Endodermal cell (in vitro differentiated cells): ENCODE measurements around the gene PLAAT3. TPM values are rescaled to one million over a fixed set of nuclear protein-coding genes. Genes with fewer than 3 reads are reported as not detected.
"Not testable (repeated sequence)": the region's sequence is repeated elsewhere in the genome, so short reads cannot be mapped to it uniquely, and the experiment has no call there.

Experiments
- DNase-seq: peaks from one replicate; pipeline ENCODE4 v3.0.0-alpha.2; 2017
- H3K27ac ChIP-seq: 2 replicates; pipeline ENCODE4 v1.5.1; 2013; ENCODE audit warnings: mild to moderate bottlenecking, low read depth, low read length, moderate library complexity
- H3K27me3 ChIP-seq: 2 replicates; pipeline ENCODE4 v1.6.1; 2013; ENCODE audit warnings: mild to moderate bottlenecking, low read length, moderate library complexity; ENCODE audit not compliant: insufficient read depth, control insufficient read depth, poor library complexity, severe bottlenecking
- H3K36me3 ChIP-seq: 2 replicates; pipeline ENCODE4 v1.7.0; 2013; ENCODE audit warnings: mild to moderate bottlenecking, low read length, moderate library complexity; ENCODE audit not compliant: control insufficient read depth, insufficient read depth
- H3K4me1 ChIP-seq: one replicate; pipeline ENCODE4 v1.7.0; 2013; ENCODE audit warnings: low read length; ENCODE audit not compliant: control insufficient read depth, insufficient read depth
- H3K4me3 ChIP-seq: 2 replicates; pipeline ENCODE4 v1.5.1; 2013; ENCODE audit warnings: mild to moderate bottlenecking, low read length, moderate library complexity
- H3K9ac ChIP-seq: 2 replicates; pipeline ENCODE4 v1.6.1; 2013; ENCODE audit warnings: mild to moderate bottlenecking, low read length, moderate library complexity; ENCODE audit not compliant: poor library complexity, severe bottlenecking; ENCODE audit errors: extremely low read depth
- H3K9me3 ChIP-seq: 2 replicates; pipeline ENCODE4 v1.6.1; 2013; ENCODE audit warnings: mild to moderate bottlenecking, low read length, moderate library complexity; ENCODE audit not compliant: control insufficient read depth
- H3K27ac Mint-ChIP-seq: 2 replicates; pipeline ENCODE4 v1.8.0; 2020; ENCODE audit warnings: mixed read lengths
- H3K27me3 Mint-ChIP-seq: 2 replicates; pipeline ENCODE4 v1.8.0; 2021; ENCODE audit warnings: mild to moderate bottlenecking, mixed read lengths; ENCODE audit not compliant: insufficient read depth
- H3K36me3 Mint-ChIP-seq: 2 replicates; pipeline ENCODE4 v1.8.0; 2020; ENCODE audit warnings: low read depth, mixed read lengths
- H3K4me1 Mint-ChIP-seq: 2 replicates; pipeline ENCODE4 v1.8.0; 2020; ENCODE audit warnings: mixed read lengths
- H3K4me3 Mint-ChIP-seq: 2 replicates; pipeline ENCODE4 v1.8.0; 2020; ENCODE audit warnings: mild to moderate bottlenecking, moderate library complexity, mixed read lengths
- H3K9me3 Mint-ChIP-seq: 2 replicates; pipeline ENCODE4 v1.8.0; 2020; ENCODE audit warnings: mild to moderate bottlenecking, mixed read lengths
- WGBS, 2 experiments: methylation state at CpG; one replicate each; pipeline versions ENCODE4 v1.1.5 to v1.1.7; 2013; ENCODE audit warnings: missing lambda C conversion rate in 2 of 2, mixed read lengths in 1 of 2; ENCODE audit not compliant: insufficient coverage in 1 of 2, insufficient read length in 1 of 2; 5-methylcytosine and 5-hydroxymethylcytosine counted together
- total RNA-seq, 2 donors: library from RNA; stranded (reverse); fragmentation: NEBNext Ultra II Directional in 1 of 2; extraction: Animal tissue kit (Norgen Biotek cat#: 25700) in 1 of 2; gene quantifications; 2 replicates in 1 of 2; 3 replicates in 1 of 2; pipeline ENCODE4 v1.2.1, GENCODE V29; 2021
- TF ChIP-seq, protein P1 (sequence below): fragments of 200-600 bp; sonication (generic); conservative IDR thresholded peaks from 2 replicates; pipeline ENCODE4 v1.5.0; 2021; ENCODE audit warnings: antibody characterized with exemption, mild to moderate bottlenecking

PLAAT3 gene
- total RNA-seq, 2 donors from 2014 or later: 33.5 to 45.9 TPM

- Histone ChIP-seq H3K36me3 (no peaks in the 10 kb centered on the region), H3K27ac (no peak overlapping the region), H3K4me3 (peak overlapping the region; percentile 77), H3K9ac (peak overlapping the region; percentile 54), H3K9me3 (no peaks in the 10 kb centered on the region), H3K4me1 (peaks cover 11% of the 10 kb centered on the region), H3K27me3 (no peaks in the 10 kb centered on the region)
- H3K36me3 Mint-ChIP-seq: peaks cover 4% of the 10 kb centered on the region
- DNase-seq: peak; percentile 69
- TF ChIP-seq, protein P1, sequence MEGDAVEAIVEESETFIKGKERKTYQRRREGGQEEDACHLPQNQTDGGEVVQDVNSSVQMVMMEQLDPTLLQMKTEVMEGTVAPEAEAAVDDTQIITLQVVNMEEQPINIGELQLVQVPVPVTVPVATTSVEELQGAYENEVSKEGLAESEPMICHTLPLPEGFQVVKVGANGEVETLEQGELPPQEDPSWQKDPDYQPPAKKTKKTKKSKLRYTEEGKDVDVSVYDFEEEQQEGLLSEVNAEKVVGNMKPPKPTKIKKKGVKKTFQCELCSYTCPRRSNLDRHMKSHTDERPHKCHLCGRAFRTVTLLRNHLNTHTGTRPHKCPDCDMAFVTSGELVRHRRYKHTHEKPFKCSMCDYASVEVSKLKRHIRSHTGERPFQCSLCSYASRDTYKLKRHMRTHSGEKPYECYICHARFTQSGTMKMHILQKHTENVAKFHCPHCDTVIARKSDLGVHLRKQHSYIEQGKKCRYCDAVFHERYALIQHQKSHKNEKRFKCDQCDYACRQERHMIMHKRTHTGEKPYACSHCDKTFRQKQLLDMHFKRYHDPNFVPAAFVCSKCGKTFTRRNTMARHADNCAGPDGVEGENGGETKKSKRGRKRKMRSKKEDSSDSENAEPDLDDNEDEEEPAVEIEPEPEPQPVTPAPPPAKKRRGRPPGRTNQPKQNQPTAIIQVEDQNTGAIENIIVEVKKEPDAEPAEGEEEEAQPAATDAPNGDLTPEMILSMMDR: no peak
- peaks cover 3% of the 10 kb centered on the region for H3K27me3 Mint-ChIP-seq
- peaks cover 49% of the 10 kb centered on the region for H3K4me1 Mint-ChIP-seq
- WGBS, 2 experiments: 68% methylated on average over 2 of the region's 2 CpGs; no CpG with 5 or more reads in 1 of the 2 experiments
- peak overlapping the region; percentile 81 for H3K27ac Mint-ChIP-seq
- peaks cover 10% of the 10 kb centered on the region for H3K9me3 Mint-ChIP-seq
- H3K4me3 Mint-ChIP-seq: peak overlapping the region; percentile 29
These were observed 84.2 kb downstream of the PLAAT3 start for GRCh38 chr11:63530021-63530420.

- not testable (repeated sequence) for H3K9me3 ChIP-seq, H3K36me3 ChIP-seq, H3K36me3 Mint-ChIP-seq, H3K27ac ChIP-seq, H3K27me3 Mint-ChIP-seq, H3K27me3 ChIP-seq
- peaks cover 17% of the 10 kb centered on the region for H3K9me3 Mint-ChIP-seq
- Histone ChIP-seq H3K4me3 (peak overlapping the region; percentile 77), H3K9ac (peak overlapping the region; percentile 64), H3K4me1 (peaks cover 11% of the 10 kb centered on the region)
- peaks cover 49% of the 10 kb centered on the region for H3K4me1 Mint-ChIP-seq
- H3K27ac Mint-ChIP-seq: peak overlapping the region; percentile 81
- 32 to 46% methylated on average over 3 to 6 of the region's 6 CpGs for WGBS, 2 experiments
- peak overlapping the region; percentile 0 for H3K4me3 Mint-ChIP-seq
- DNase-seq: peak; percentile 74
These were observed 84.9 kb downstream of the PLAAT3 start for GRCh38 chr11:63529373-63529772.

- peak; percentile 52 for DNase-seq
- not testable (repeated sequence) for H3K36me3 Mint-ChIP-seq, H3K4me3 Mint-ChIP-seq, H3K27me3 ChIP-seq, H3K27me3 Mint-ChIP-seq, H3K36me3 ChIP-seq, H3K27ac ChIP-seq
- WGBS, 2 experiments: 19 to 50% methylated on average over 1 of the region's 3 CpGs
- H3K9me3 Mint-ChIP-seq: peaks cover 22% of the 10 kb centered on the region
- Histone ChIP-seq H3K9ac (peak overlapping the region; percentile 64), H3K4me1 (peaks cover 11% of the 10 kb centered on the region), H3K4me3 (peak overlapping the region; percentile 77), H3K9me3 (peaks cover 11% of the 10 kb centered on the region)
- peak overlapping the region; percentile 81 for H3K27ac Mint-ChIP-seq
- peaks cover 49% of the 10 kb centered on the region for H3K4me1 Mint-ChIP-seq
These were observed 85.4 kb downstream of the PLAAT3 start for GRCh38 chr11:63528729-63529278.

DNA sequence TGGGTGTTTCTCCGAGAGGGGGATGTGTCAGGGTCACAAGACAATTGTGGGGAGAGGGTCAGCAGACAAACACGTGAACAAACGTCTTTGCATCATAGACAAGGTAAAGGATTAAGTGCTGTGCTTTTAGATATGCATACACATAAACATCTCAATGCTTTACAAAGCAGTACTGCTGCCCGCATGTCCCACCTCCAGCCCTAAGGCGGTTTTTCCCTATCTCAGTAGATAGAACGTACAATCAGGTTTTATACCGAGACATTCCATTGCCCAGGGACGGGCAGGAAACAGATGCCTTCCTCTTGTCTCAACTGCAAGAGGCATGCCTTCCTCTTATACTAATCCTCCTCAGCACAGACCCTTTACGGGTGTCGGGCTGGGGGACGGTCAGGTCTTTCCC lies 86.1 kb downstream of the PLAAT3 start:
- not testable (repeated sequence) for H3K27me3 Mint-ChIP-seq, H3K36me3 Mint-ChIP-seq, DNase-seq, H3K27me3 ChIP-seq, H3K36me3 ChIP-seq, H3K27ac ChIP-seq, H3K9ac ChIP-seq
- Mint-ChIP-seq H3K9me3 (peaks cover 29% of the 10 kb centered on the region), H3K4me1 (peaks cover 45% of the 10 kb centered on the region), H3K27ac (peak overlapping the region; percentile 89), H3K4me3 (peak overlapping the region; percentile 31)
- peaks cover 11% of the 10 kb centered on the region for H3K4me1 ChIP-seq
- H3K4me3 ChIP-seq: peak overlapping the region; percentile 7
- H3K9me3 ChIP-seq: peaks cover 17% of the 10 kb centered on the region
- 11% methylated on average over 4 of the region's 11 CpGs; no CpG with 5 or more reads in 1 of the 2 experiments for WGBS, 2 experiments
